Fibroblast of peridontal ligament (primary cell): ENCODE data around the gene OPCML.
A peak's percentile ranks its signal among the peaks of the same experiment; 100 is the strongest.

Source experiments
- DNase-seq: peaks from one replicate; pipeline ENCODE4 v3.0.0-alpha.2; 2010; ENCODE audit errors: extremely low read depth

OPCML gene

GRCh38 chr11:132623511-132623910 is 908.8 kb downstream of the OPCML start:
- DNase-seq, result no peak

- DNase-seq, result no peak
Measured at GRCh38 chr11:132621976-132622580, 910.2 kb downstream of the OPCML start.

GRCh38 chr11:132620423-132620822 is 911.9 kb downstream of the OPCML start:
- no peak for DNase-seq

GRCh38 chr11:132610791-132611190 is 921.5 kb downstream of the OPCML start:
- no peak for DNase-seq

GRCh38 chr11:132610216-132610615 is 922.1 kb downstream of the OPCML start:
- peak; percentile 12 for DNase-seq

- DNase-seq, result no peak
Measured at GRCh38 chr11:132607575-132607974, 924.7 kb downstream of the OPCML start.

- DNase-seq, result no peak
Measured at GRCh38 chr11:132605825-132606570, 926.3 kb downstream of the OPCML start.

GRCh38 chr11:132604431-132604830 is 927.9 kb downstream of the OPCML start:
- peak; percentile 19 for DNase-seq

- no peak for DNase-seq
Measured at GRCh38 chr11:132601875-132602274, 930.4 kb downstream of the OPCML start.

GRCh38 chr11:132595711-132596134 is 936.6 kb downstream of the OPCML start:
- DNase-seq, result peak; percentile 3

GRCh38 chr11:132595246-132595645 is 937.1 kb downstream of the OPCML start:
- DNase-seq, result no peak

GRCh38 chr11:132590986-132591385 is 941.3 kb downstream of the OPCML start:
- DNase-seq, result no peak

GRCh38 chr11:132590554-132590953 is 941.7 kb downstream of the OPCML start:
- DNase-seq, result no peak

GRCh38 chr11:132589791-132590190 is 942.5 kb downstream of the OPCML start:
- DNase-seq, result no peak

- DNase-seq, result peak; percentile 20
Measured at GRCh38 chr11:132588366-132588765, 943.9 kb downstream of the OPCML start.

GRCh38 chr11:132587716-132588115 is 944.6 kb downstream of the OPCML start:
- no peak for DNase-seq

- DNase-seq, result peak; percentile 35
Measured at GRCh38 chr11:132586801-132587200, 945.5 kb downstream of the OPCML start.

GRCh38 chr11:132579634-132580327 is 952.5 kb downstream of the OPCML start:
- no peak for DNase-seq

GRCh38 chr11:132579136-132579535 is 953.2 kb downstream of the OPCML start:
- no peak for DNase-seq

- DNase-seq, result no peak
Measured at GRCh38 chr11:132578580-132578979, 953.7 kb downstream of the OPCML start.

- peak; percentile 78 for DNase-seq
Measured at GRCh38 chr11:132576706-132577105, 955.6 kb downstream of the OPCML start.

- no peak for DNase-seq
Measured at GRCh38 chr11:132564091-132564885, 968.0 kb downstream of the OPCML start.
